ENCODE results near the gene OOSP3.
"Not testable (repeated sequence)": the region's sequence is repeated elsewhere in the genome, so short reads cannot be mapped to it uniquely, and the experiment has no call there.

The OOSP3 gene

GRCh38 chr11:59875856-59876519 lies 2.6 kb upstream of the OOSP3 start:
- Histone ChIP-seq H3K27ac (ENCODE audit: low read depth, low read length) (no peak overlapping the region), H3K4me1 (ENCODE audit: control insufficient read depth, insufficient read depth, low read length) (peaks cover 22% of the 10 kb centered on the region), H3K9ac (ENCODE audit: low read depth, low read length) (no peak overlapping the region), H3K4me3 (ENCODE audit: low read depth, low read length) (no peak overlapping the region), H3K27me3 (ENCODE audit: control insufficient read depth, insufficient read depth, low read length) (no peaks in the 10 kb centered on the region), H3K9me3 (ENCODE audit: control insufficient read depth, insufficient read depth, low read length) (no peaks in the 10 kb centered on the region), H3K36me3 (ENCODE audit: control insufficient read depth, insufficient read depth, low read length) (no peaks in the 10 kb centered on the region)

- Histone ChIP-seq H3K36me3 (ENCODE audit: control insufficient read depth, insufficient read depth, low read length) (no peaks in the 10 kb centered on the region), H3K27me3 (ENCODE audit: control insufficient read depth, insufficient read depth, low read length) (no peaks in the 10 kb centered on the region), H3K9ac (ENCODE audit: low read depth, low read length) (no peak overlapping the region), H3K4me1 (ENCODE audit: control insufficient read depth, insufficient read depth, low read length) (peaks cover 22% of the 10 kb centered on the region), H3K4me3 (ENCODE audit: low read depth, low read length) (no peak overlapping the region), H3K27ac (ENCODE audit: low read depth, low read length) (no peak overlapping the region), H3K9me3 (ENCODE audit: control insufficient read depth, insufficient read depth, low read length) (no peaks in the 10 kb centered on the region)
Measured at GRCh38 chr11:59877325-59877724, 1.3 kb upstream of the OOSP3 start.

GRCh38 chr11:59877784-59878183 lies 798 bp upstream of the OOSP3 start:
- H3K27ac ChIP-seq (ENCODE audit: low read depth, low read length), result peak overlapping the region; percentile 52
- H3K9ac ChIP-seq (ENCODE audit: low read depth, low read length), result no peak overlapping the region
- no peaks in the 10 kb centered on the region for H3K36me3 ChIP-seq (ENCODE audit: control insufficient read depth, insufficient read depth, low read length)
- no peaks in the 10 kb centered on the region for H3K9me3 ChIP-seq (ENCODE audit: control insufficient read depth, insufficient read depth, low read length)
- no peak overlapping the region for H3K4me3 ChIP-seq (ENCODE audit: low read depth, low read length)
- peaks cover 18% of the 10 kb centered on the region for H3K4me1 ChIP-seq (ENCODE audit: control insufficient read depth, insufficient read depth, low read length)
- H3K27me3 ChIP-seq (ENCODE audit: control insufficient read depth, insufficient read depth, low read length), result no peaks in the 10 kb centered on the region

GRCh38 chr11:59879567-59879966 lies 985 bp downstream of the OOSP3 start:
- Histone ChIP-seq H3K27ac (ENCODE audit: low read depth, low read length) (no peak overlapping the region), H3K9me3 (ENCODE audit: control insufficient read depth, insufficient read depth, low read length) (no peaks in the 10 kb centered on the region), H3K4me3 (ENCODE audit: low read depth, low read length) (no peak overlapping the region), H3K27me3 (ENCODE audit: control insufficient read depth, insufficient read depth, low read length) (no peaks in the 10 kb centered on the region), H3K9ac (ENCODE audit: low read depth, low read length) (no peak overlapping the region), H3K36me3 (ENCODE audit: control insufficient read depth, insufficient read depth, low read length) (no peaks in the 10 kb centered on the region), H3K4me1 (ENCODE audit: control insufficient read depth, insufficient read depth, low read length) (peaks cover 17% of the 10 kb centered on the region)

GRCh38 chr11:59883597-59883996 lies 5.0 kb downstream of the OOSP3 start:
- no peak overlapping the region for H3K9ac ChIP-seq (ENCODE audit: low read depth, low read length)

GRCh38 chr11:59887156-59887555 lies 8.6 kb downstream of the OOSP3 start:
- not testable (repeated sequence) for H3K27ac ChIP-seq (ENCODE audit: low read depth, low read length); H3K9ac ChIP-seq (ENCODE audit: low read depth, low read length); H3K4me1 ChIP-seq (ENCODE audit: control insufficient read depth, insufficient read depth, low read length); H3K9me3 ChIP-seq (ENCODE audit: control insufficient read depth, insufficient read depth, low read length); H3K27me3 ChIP-seq (ENCODE audit: control insufficient read depth, insufficient read depth, low read length); H3K4me3 ChIP-seq (ENCODE audit: low read depth, low read length); H3K36me3 ChIP-seq (ENCODE audit: control insufficient read depth, insufficient read depth, low read length)

More at GRCh38 chr11:59883597-59883996, 5.0 kb downstream of the OOSP3 start:
- Histone ChIP-seq H3K27me3 (ENCODE audit: control insufficient read depth, insufficient read depth, low read length) (no peaks in the 10 kb centered on the region), H3K4me1 (ENCODE audit: control insufficient read depth, insufficient read depth, low read length) (no peaks in the 10 kb centered on the region; the same call in 1 of the 2 replicates), H3K4me3 (ENCODE audit: low read depth, low read length) (no peak overlapping the region), H3K27ac (ENCODE audit: low read depth, low read length) (no peak overlapping the region), H3K9me3 (ENCODE audit: control insufficient read depth, insufficient read depth, low read length) (no peaks in the 10 kb centered on the region), H3K36me3 (ENCODE audit: control insufficient read depth, insufficient read depth, low read length) (no peaks in the 10 kb centered on the region)

- Histone ChIP-seq H3K4me1 (ENCODE audit: control insufficient read depth, insufficient read depth, low read length) (peaks cover 10% of the 10 kb centered on the region; the same call in 1 of the 2 replicates), H3K4me3 (ENCODE audit: low read depth, low read length) (no peak overlapping the region), H3K36me3 (ENCODE audit: control insufficient read depth, insufficient read depth, low read length) (no peaks in the 10 kb centered on the region), H3K9me3 (ENCODE audit: control insufficient read depth, insufficient read depth, low read length) (no peaks in the 10 kb centered on the region), H3K27ac (ENCODE audit: low read depth, low read length) (peak overlapping the region; percentile 57), H3K9ac (ENCODE audit: low read depth, low read length) (no peak overlapping the region), H3K27me3 (ENCODE audit: control insufficient read depth, insufficient read depth, low read length) (no peaks in the 10 kb centered on the region)
Measured at GRCh38 chr11:59891781-59892181, 13.2 kb downstream of the OOSP3 start.

GRCh38 chr11:59894616-59895015 lies 16.0 kb downstream of the OOSP3 start:
- Histone ChIP-seq H3K9ac (ENCODE audit: low read depth, low read length) (no peak overlapping the region), H3K9me3 (ENCODE audit: control insufficient read depth, insufficient read depth, low read length) (0 out of 2 replicates have a peak, but pooled peaks cover 2% of the 10 kb centered on the region), H3K36me3 (ENCODE audit: control insufficient read depth, insufficient read depth, low read length) (no peaks in the 10 kb centered on the region), H3K27ac (ENCODE audit: low read depth, low read length) (no peak overlapping the region), H3K27me3 (ENCODE audit: control insufficient read depth, insufficient read depth, low read length) (no peaks in the 10 kb centered on the region), H3K4me1 (ENCODE audit: control insufficient read depth, insufficient read depth, low read length) (peaks cover 10% of the 10 kb centered on the region; the same call in 1 of the 2 replicates), H3K4me3 (ENCODE audit: low read depth, low read length) (no peak overlapping the region)

- H3K4me1 ChIP-seq (ENCODE audit: control insufficient read depth, insufficient read depth, low read length), result no peaks in the 10 kb centered on the region
- H3K27ac ChIP-seq (ENCODE audit: low read depth, low read length), result no peak overlapping the region
- 0 out of 2 replicates have a peak, but pooled peaks cover 2% of the 10 kb centered on the region for H3K9me3 ChIP-seq (ENCODE audit: control insufficient read depth, insufficient read depth, low read length)
- no peaks in the 10 kb centered on the region for H3K27me3 ChIP-seq (ENCODE audit: control insufficient read depth, insufficient read depth, low read length)
- no peak overlapping the region for H3K9ac ChIP-seq (ENCODE audit: low read depth, low read length)
- H3K36me3 ChIP-seq (ENCODE audit: control insufficient read depth, insufficient read depth, low read length), result no peaks in the 10 kb centered on the region
- H3K4me3 ChIP-seq (ENCODE audit: low read depth, low read length), result no peak overlapping the region
Measured at GRCh38 chr11:59898046-59898445, 19.5 kb downstream of the OOSP3 start.

GRCh38 chr11:59898650-59899049 lies 20.1 kb downstream of the OOSP3 start:
- Histone ChIP-seq H3K36me3 (ENCODE audit: control insufficient read depth, insufficient read depth, low read length) (no peaks in the 10 kb centered on the region), H3K4me1 (ENCODE audit: control insufficient read depth, insufficient read depth, low read length) (no peaks in the 10 kb centered on the region), H3K9ac (ENCODE audit: low read depth, low read length) (no peak overlapping the region), H3K27ac (ENCODE audit: low read depth, low read length) (no peak overlapping the region), H3K27me3 (ENCODE audit: control insufficient read depth, insufficient read depth, low read length) (no peaks in the 10 kb centered on the region), H3K4me3 (ENCODE audit: low read depth, low read length) (no peak overlapping the region), H3K9me3 (ENCODE audit: control insufficient read depth, insufficient read depth, low read length) (0 out of 2 replicates have a peak, but pooled peaks cover 2% of the 10 kb centered on the region)

- no peak overlapping the region for H3K27ac ChIP-seq (ENCODE audit: low read depth, low read length)
- H3K9me3 ChIP-seq (ENCODE audit: control insufficient read depth, insufficient read depth, low read length), result 0 out of 2 replicates have a peak, but pooled peaks cover 2% of the 10 kb centered on the region
- H3K36me3 ChIP-seq (ENCODE audit: control insufficient read depth, insufficient read depth, low read length), result no peaks in the 10 kb centered on the region
- no peaks in the 10 kb centered on the region for H3K27me3 ChIP-seq (ENCODE audit: control insufficient read depth, insufficient read depth, low read length)
- H3K9ac ChIP-seq (ENCODE audit: low read depth, low read length), result no peak overlapping the region
- H3K4me1 ChIP-seq (ENCODE audit: control insufficient read depth, insufficient read depth, low read length), result no peaks in the 10 kb centered on the region
- no peak overlapping the region for H3K4me3 ChIP-seq (ENCODE audit: low read depth, low read length)
Measured at GRCh38 chr11:59899532-59899931, 20.9 kb downstream of the OOSP3 start.

All from HUES48 (cell line).